Smooth muscle cell (in vitro differentiated cells): ENCODE measurements around the gene NEURL3. TPM values are rescaled to one million over a fixed set of nuclear protein-coding genes. Genes with fewer than 3 reads are reported as not detected.

Experiments used
- DNase-seq: peaks from one replicate; lab custom pipeline; 2025; ENCODE audit not compliant: unreplicated experiment; lab: John Stamatoyannopoulos, UW
- H2AFZ ChIP-seq: fragments of 200-600 bp; sonication (generic); 2 replicates; pipeline ENCODE4 v1.6.0; 2016; ENCODE audit warnings: antibody characterized with exemption, low read depth, mild to moderate bottlenecking
- H3F3A ChIP-seq: fragments of 200-600 bp; sonication (generic); 2 replicates; pipeline ENCODE4 v1.6.0; 2017; ENCODE audit warnings: antibody characterized with exemption, low read depth
- H3K27ac ChIP-seq: fragments of 200-600 bp; sonication (generic); 2 replicates; pipeline ENCODE4 v1.5.1; 2016; ENCODE audit warnings: low read depth, mild to moderate bottlenecking
- H3K27me3 ChIP-seq: fragments of 200-600 bp; sonication (generic); 2 replicates; pipeline ENCODE4 v1.6.1; 2016; ENCODE audit warnings: low read depth, mild to moderate bottlenecking
- H3K36me3 ChIP-seq: fragments of 200-600 bp; sonication (generic); 2 replicates; pipeline ENCODE4 v1.5.1; 2016; ENCODE audit warnings: low read depth
- H3K4me1 ChIP-seq: fragments of 200-600 bp; sonication (generic); 2 replicates; pipeline ENCODE4 v1.5.1; 2016; ENCODE audit warnings: low read depth
- H3K4me2 ChIP-seq: fragments of 200-600 bp; sonication (generic); 2 replicates; pipeline ENCODE4 v1.6.0; 2016; ENCODE audit warnings: mild to moderate bottlenecking
- H3K4me3 ChIP-seq: fragments of 200-600 bp; sonication (generic); 2 replicates; pipeline ENCODE4 v1.5.1; 2016; ENCODE audit warnings: mild to moderate bottlenecking
- H3K79me2 ChIP-seq: fragments of 200-600 bp; sonication (generic); 2 replicates; pipeline ENCODE4 v1.6.0; 2016; ENCODE audit warnings: low read depth, mild to moderate bottlenecking
- H3K9ac ChIP-seq: fragments of 200-600 bp; sonication (generic); 2 replicates; pipeline ENCODE4 v1.6.0; 2016; ENCODE audit warnings: low read depth
- H3K9me3 ChIP-seq: fragments of 200-600 bp; sonication (generic); replicated peaks from 2 replicates; pipeline ENCODE4 v1.5.1; 2016; ENCODE audit warnings: low read depth
- H4K20me1 ChIP-seq: fragments of 200-600 bp; sonication (generic); 2 replicates; pipeline ENCODE4 v1.6.0; 2016; ENCODE audit warnings: low read depth
- CTCF ChIP-seq: fragments of 200-600 bp; sonication (generic); IDR thresholded peaks from 2 replicates; pipeline ENCODE4 v1.5.1; 2017; ENCODE audit warnings: borderline replicate concordance, mild to moderate bottlenecking, antibody characterized with exemption; ENCODE audit not compliant: insufficient read depth, poor library complexity, severe bottlenecking
- WGBS: methylation state at CpG from one replicate; pipeline ENCODE4 v1.1.7; 2016; ENCODE audit warnings: low lambda C conversion rate; 5-methylcytosine and 5-hydroxymethylcytosine counted together
- polyA plus RNA-seq: library from polyadenylated mRNA; unstranded; fragments of >200 nt; fragmentation: Nextera tagmentation; extraction: Ambion mirVana; gene quantifications from 2 replicates; pipeline ENCODE4 v1.2.1, GENCODE V29; 2016
- total RNA-seq: library from RNA; depleted of rRNA; stranded (reverse); fragments of >200 nt; gene quantifications from 2 replicates; pipeline ENCODE4 v1.2.3, GENCODE V29; 2014

The NEURL3 gene
- total and polyA plus RNA-seq, 2 experiments from 2014 or later = 0.21 TPM; not detected in 1

DNA sequence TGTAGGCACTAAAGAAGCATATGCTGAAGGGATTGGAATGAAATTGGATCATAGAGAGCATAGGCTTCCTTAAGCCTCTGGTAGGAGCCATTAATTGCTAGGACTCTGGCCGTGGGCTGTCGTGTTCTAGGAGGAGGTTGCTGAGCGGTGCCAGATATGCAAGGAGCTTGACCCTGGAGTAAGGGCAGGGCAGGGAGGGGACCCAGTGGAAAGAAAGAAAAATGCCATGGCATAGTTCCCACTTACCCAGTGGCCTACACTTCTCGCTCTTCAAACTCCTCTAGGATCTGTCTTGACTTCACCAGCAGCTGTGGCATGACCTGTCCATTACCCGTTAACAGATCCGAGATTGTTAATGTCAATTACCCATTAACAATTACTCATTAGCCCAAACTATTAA is 53.1 kb downstream of the NEURL3 start:
- Histone ChIP-seq H3K79me2 (no peaks in the 10 kb centered on the region), H3F3A (no peaks in the 10 kb centered on the region), H3K27ac (no peak overlapping the region), H3K9ac (no peak overlapping the region), H2AFZ (no peak overlapping the region), H3K9me3 (no peaks in the 10 kb centered on the region), H3K4me1 (no peaks in the 10 kb centered on the region), H3K4me3 (no peak overlapping the region), H4K20me1 (no peaks in the 10 kb centered on the region), H3K27me3 (no peaks in the 10 kb centered on the region), H3K4me2 (no peak overlapping the region), H3K36me3 (no peaks in the 10 kb centered on the region)
- 89% methylated on average over 6 of the region's 6 CpGs for WGBS
- no peak for DNase-seq
- TF ChIP-seq CTCF = no peak

DNA sequence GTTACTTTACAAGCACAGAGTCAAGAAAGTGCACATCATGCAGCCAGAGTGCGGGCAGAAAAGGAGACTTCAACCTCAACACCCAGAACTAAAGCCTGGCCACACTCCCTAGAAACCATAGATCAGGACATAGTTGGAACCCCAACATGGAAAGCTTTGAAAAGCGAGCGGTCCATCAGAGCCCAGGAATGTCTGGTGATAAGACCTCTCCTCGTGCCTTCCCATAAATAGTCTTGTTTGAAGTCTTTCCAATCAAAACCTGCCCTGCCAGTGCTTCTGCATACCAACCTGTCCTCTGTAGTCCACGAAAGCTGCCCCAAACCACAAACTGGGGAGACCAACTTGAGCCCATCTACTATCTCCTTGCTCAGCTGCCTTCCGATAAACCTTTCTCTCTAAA is 55.5 kb downstream of the NEURL3 start:
- Histone ChIP-seq H3K79me2 (no peaks in the 10 kb centered on the region), H3K4me1 (no peaks in the 10 kb centered on the region), H3K27ac (no peak overlapping the region), H3K4me2 (no peak overlapping the region), H3K9ac (no peak overlapping the region), H3K9me3 (no peaks in the 10 kb centered on the region), H3K4me3 (no peak overlapping the region), H3K27me3 (no peaks in the 10 kb centered on the region), H4K20me1 (no peaks in the 10 kb centered on the region), H3F3A (no peaks in the 10 kb centered on the region), H3K36me3 (no peaks in the 10 kb centered on the region), H2AFZ (no peak overlapping the region)
- DNase-seq = no peak
- TF ChIP-seq CTCF = no peak
- WGBS = 80% methylated on average over 6 of the region's 6 CpGs

- H3K4me3 ChIP-seq = no peak overlapping the region
- H2AFZ ChIP-seq = no peak overlapping the region
- H3K4me1 ChIP-seq = no peaks in the 10 kb centered on the region
- no peak for DNase-seq
- H3K4me2 ChIP-seq = no peak overlapping the region
- WGBS = 94% methylated on average over 2 of the region's 2 CpGs
- no peaks in the 10 kb centered on the region for H3K27me3 ChIP-seq
- H3F3A ChIP-seq = no peaks in the 10 kb centered on the region
- H3K9me3 ChIP-seq = no peaks in the 10 kb centered on the region
- no peak overlapping the region for H3K27ac ChIP-seq
- no peaks in the 10 kb centered on the region for H3K36me3 ChIP-seq
- H3K9ac ChIP-seq = no peak overlapping the region
- no peaks in the 10 kb centered on the region for H3K79me2 ChIP-seq
- no peaks in the 10 kb centered on the region for H4K20me1 ChIP-seq
- no peak for TF ChIP-seq CTCF
These were observed 56.0 kb downstream of the NEURL3 start for GRCh38 chr2:96449174-96449573.

DNA sequence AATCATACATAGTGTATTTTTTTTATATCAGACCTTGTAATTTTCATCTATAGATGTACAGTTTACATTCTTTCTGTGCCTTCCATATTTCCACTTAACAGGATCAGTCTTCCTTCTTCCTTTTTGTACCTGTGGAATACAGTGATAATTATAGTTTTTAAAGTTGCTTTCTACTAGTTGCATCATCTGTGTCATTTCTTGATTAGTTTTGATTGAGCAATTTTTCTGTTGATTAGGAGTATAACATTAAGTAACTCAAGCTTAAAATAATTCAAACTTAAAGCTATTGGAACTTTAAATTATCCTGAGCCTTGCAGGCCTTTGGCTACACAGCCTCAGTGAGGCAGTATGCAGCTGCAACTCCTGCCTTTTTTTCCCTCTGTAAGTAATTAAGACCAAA is 57.4 kb downstream of the NEURL3 start:
- Histone ChIP-seq H3K4me1 (no peaks in the 10 kb centered on the region), H3K9me3 (no peaks in the 10 kb centered on the region), H3K9ac (no peak overlapping the region), H3K4me3 (no peak overlapping the region), H3K4me2 (no peak overlapping the region), H2AFZ (no peak overlapping the region), H3K27ac (no peak overlapping the region), H3K79me2 (no peaks in the 10 kb centered on the region), H4K20me1 (no peaks in the 10 kb centered on the region), H3K36me3 (no peaks in the 10 kb centered on the region), H3K27me3 (no peaks in the 10 kb centered on the region), H3F3A (no peaks in the 10 kb centered on the region)
- TF ChIP-seq CTCF = no peak
- no peak for DNase-seq
